ENCODE data around the gene ACTA2. TPM values are rescaled to one million over a fixed set of nuclear protein-coding genes. Genes with fewer than 3 reads are reported as not detected.

Gene ACTA2
- total RNA-seq, 1 donor from 2014 or later = 2,259 TPM

- DNase-seq (ENCODE audit: low spot score) = no peak
Measured at GRCh38 chr10:88981435-88981834, 28.9 kb upstream of the ACTA2 start.

- no peak for DNase-seq (ENCODE audit: low spot score)
Measured at GRCh38 chr10:88980800-88981199, 28.2 kb upstream of the ACTA2 start.

GRCh38 chr10:88980247-88980646 is 27.7 kb upstream of the ACTA2 start:
- DNase-seq (ENCODE audit: low spot score) = no peak

GRCh38 chr10:88979603-88980002 is 27.0 kb upstream of the ACTA2 start:
- DNase-seq (ENCODE audit: low spot score) = no peak

GRCh38 chr10:88979153-88979562 is 26.6 kb upstream of the ACTA2 start:
- DNase-seq (ENCODE audit: low spot score) = peak; percentile 44

- DNase-seq (ENCODE audit: low spot score) = no peak
Measured at GRCh38 chr10:88978463-88978862, 25.9 kb upstream of the ACTA2 start.

- DNase-seq (ENCODE audit: low spot score) = no peak
Measured at GRCh38 chr10:88975377-88975720, 22.8 kb upstream of the ACTA2 start.

GRCh38 chr10:88974446-88975376 is 22.1 kb upstream of the ACTA2 start:
- no peak for DNase-seq (ENCODE audit: low spot score)

GRCh38 chr10:88974012-88974411 is 21.4 kb upstream of the ACTA2 start:
- no peak for DNase-seq (ENCODE audit: low spot score)

GRCh38 chr10:88971221-88972061 is 18.9 kb upstream of the ACTA2 start:
- DNase-seq (ENCODE audit: low spot score) = no peak

- DNase-seq (ENCODE audit: low spot score) = no peak
Measured at GRCh38 chr10:88968391-88968790, 15.8 kb upstream of the ACTA2 start.

- no peak for DNase-seq (ENCODE audit: low spot score)
Measured at GRCh38 chr10:88966797-88967196, 14.2 kb upstream of the ACTA2 start.

GRCh38 chr10:88964869-88965415 is 12.4 kb upstream of the ACTA2 start:
- DNase-seq (ENCODE audit: low spot score) = no peak

- DNase-seq (ENCODE audit: low spot score) = no peak
Measured at GRCh38 chr10:88964360-88964759, 11.8 kb upstream of the ACTA2 start.

GRCh38 chr10:88963318-88963717 is 10.7 kb upstream of the ACTA2 start:
- DNase-seq (ENCODE audit: low spot score) = no peak

GRCh38 chr10:88962336-88962735 is 9.8 kb upstream of the ACTA2 start:
- no peak for DNase-seq (ENCODE audit: low spot score)

- no peak for DNase-seq (ENCODE audit: low spot score)
Measured at GRCh38 chr10:88961266-88961665, 8.7 kb upstream of the ACTA2 start.

- no peak for DNase-seq (ENCODE audit: low spot score)
Measured at GRCh38 chr10:88960802-88961201, 8.2 kb upstream of the ACTA2 start.

GRCh38 chr10:88958721-88959120 is 6.1 kb upstream of the ACTA2 start:
- DNase-seq (ENCODE audit: low spot score) = no peak

GRCh38 chr10:88957381-88957780 is 4.8 kb upstream of the ACTA2 start:
- no peak for DNase-seq (ENCODE audit: low spot score)

- DNase-seq (ENCODE audit: low spot score) = no peak
Measured at GRCh38 chr10:88954458-88955083, 2.0 kb upstream of the ACTA2 start.

- no peak for DNase-seq (ENCODE audit: low spot score)
Measured at GRCh38 chr10:88953662-88954061, 1.1 kb upstream of the ACTA2 start.
